Right lobe of liver (tissue), 4 donors: ENCODE measurements around the gene PDE7B.

Experiments
- CTCF ChIP-seq, 4 donors: fragments of 200-600 bp in 3 of 4; fragments of 450-650 bp in 1 of 4; IDR thresholded peaks; one replicate each; pipeline versions ENCODE4 v1.5.1 to v1.8.0; 2016 to 2022; ENCODE audit warnings: antibody characterized with exemption in 4 of 4, mild to moderate bottlenecking in 2 of 4
- POLR2A ChIP-seq: fragments of 450-650 bp; IDR thresholded peaks from one replicate; pipeline ENCODE4 v1.6.1; 2017; ENCODE audit warnings: antibody characterized with exemption, mild to moderate bottlenecking
- donor health status: DM: no; HTN: no; CAD: no.
- donor health status: DM: no; HTN: no; CAD: no.
- donor health status: DM: no; HTN: yes; CAD: no.

- TF ChIP-seq CTCF (IDR thresholded peaks at IDR 0.05) (no peak), POLR2A (no peak)
Observed at GRCh38 chr6:136181861-136182260, 330.4 kb downstream of the PDE7B start.
